ENCODE measurements around the gene SLC25A25.

Gene SLC25A25

GRCh38 chr9:128078504-128079434 is 10.7 kb downstream of the SLC25A25 start:
- Histone ChIP-seq H3K36me3 (peaks cover 34% of the 10 kb centered on the region), H3K27me3 (no peaks in the 10 kb centered on the region), H3K9me3 (no peaks in the 10 kb centered on the region; the same call in 1 of the 2 replicates), H3K4me3 (ENCODE audit: low read depth, low read length) (no peak overlapping the region), H3K4me1 (peaks cover 21% of the 10 kb centered on the region)
- DNase-seq: no peak
- no peak for TF ChIP-seq CTCF (IDR thresholded peaks at IDR 0.05; ENCODE audit: low read depth, low read length)

- no peaks in the 10 kb centered on the region for H3K9me3 ChIP-seq
- H3K27me3 ChIP-seq: no peaks in the 10 kb centered on the region
- peaks cover 23% of the 10 kb centered on the region for H3K4me1 ChIP-seq
- peaks cover 26% of the 10 kb centered on the region for H3K36me3 ChIP-seq
- TF ChIP-seq CTCF (IDR thresholded peaks at IDR 0.05; ENCODE audit: low read depth, low read length): no peak
- no peak overlapping the region for H3K4me3 ChIP-seq (ENCODE audit: low read depth, low read length)
- DNase-seq: no peak
Measured at GRCh38 chr9:128080206-128080605, 12.2 kb downstream of the SLC25A25 start.

GRCh38 chr9:128081056-128081455 is 13.0 kb downstream of the SLC25A25 start:
- H3K36me3 ChIP-seq: peaks cover 24% of the 10 kb centered on the region
- no peaks in the 10 kb centered on the region for H3K9me3 ChIP-seq
- no peak overlapping the region for H3K4me3 ChIP-seq (ENCODE audit: low read depth, low read length)
- TF ChIP-seq CTCF (IDR thresholded peaks at IDR 0.05; ENCODE audit: low read depth, low read length): no peak
- H3K27me3 ChIP-seq: no peaks in the 10 kb centered on the region
- peaks cover 23% of the 10 kb centered on the region for H3K4me1 ChIP-seq
- DNase-seq: peak; percentile 53

GRCh38 chr9:128082151-128082550 is 14.1 kb downstream of the SLC25A25 start:
- Histone ChIP-seq H3K27me3 (no peaks in the 10 kb centered on the region), H3K4me1 (peaks cover 23% of the 10 kb centered on the region), H3K36me3 (peaks cover 23% of the 10 kb centered on the region), H3K9me3 (no peaks in the 10 kb centered on the region), H3K4me3 (ENCODE audit: low read depth, low read length) (no peak overlapping the region)
- no peak for TF ChIP-seq CTCF (IDR thresholded peaks at IDR 0.05; ENCODE audit: low read depth, low read length)
- no peak for DNase-seq

- Histone ChIP-seq H3K4me3 (ENCODE audit: low read depth, low read length) (no peak overlapping the region), H3K9me3 (no peaks in the 10 kb centered on the region), H3K4me1 (peaks cover 22% of the 10 kb centered on the region), H3K27me3 (no peaks in the 10 kb centered on the region), H3K36me3 (peaks cover 19% of the 10 kb centered on the region)
- no peak for DNase-seq
- TF ChIP-seq CTCF (IDR thresholded peaks at IDR 0.05; ENCODE audit: low read depth, low read length): no peak
Measured at GRCh38 chr9:128084746-128085145, 16.7 kb downstream of the SLC25A25 start.

GRCh38 chr9:128085943-128086342 is 17.9 kb downstream of the SLC25A25 start:
- no peaks in the 10 kb centered on the region for H3K9me3 ChIP-seq
- peaks cover 19% of the 10 kb centered on the region for H3K36me3 ChIP-seq
- no peak overlapping the region for H3K4me3 ChIP-seq (ENCODE audit: low read depth, low read length)
- peaks cover 21% of the 10 kb centered on the region for H3K4me1 ChIP-seq
- TF ChIP-seq CTCF (IDR thresholded peaks at IDR 0.05; ENCODE audit: low read depth, low read length): no peak
- no peaks in the 10 kb centered on the region for H3K27me3 ChIP-seq
- DNase-seq: no peak
